DMS 273 (cell line): ENCODE results near the gene PTPN5.

Source experiments
- DNase-seq: peaks from one replicate; lab custom pipeline; 2025; ENCODE audit not compliant: unreplicated experiment; lab: John Stamatoyannopoulos, UW

The PTPN5 gene

GRCh38 chr11:18713646-18714442 is 77.8 kb downstream of the PTPN5 start:
- DNase-seq, result no peak

GRCh38 chr11:18710545-18710944 is 81.1 kb downstream of the PTPN5 start:
- DNase-seq, result no peak

DNA sequence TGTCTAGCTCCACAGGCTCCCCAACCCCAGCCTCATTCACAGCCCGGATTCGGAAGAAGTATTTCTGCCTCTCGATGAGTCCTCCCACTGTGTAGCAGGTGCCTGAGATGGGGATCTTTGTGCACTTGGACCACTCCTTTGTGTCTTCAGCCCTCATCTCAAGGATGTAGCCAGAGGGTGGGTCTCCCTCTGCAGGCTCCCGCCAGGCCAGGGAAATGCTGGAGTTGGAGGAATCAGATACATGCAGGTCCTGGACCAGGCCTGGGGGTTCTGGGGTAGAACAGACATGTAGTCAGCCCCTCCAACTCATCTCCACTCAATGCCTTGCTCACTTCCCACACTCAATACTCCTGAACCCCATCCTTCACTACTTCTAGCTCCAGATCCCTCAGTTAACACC is 82.2 kb downstream of the PTPN5 start:
- no peak for DNase-seq

DNA sequence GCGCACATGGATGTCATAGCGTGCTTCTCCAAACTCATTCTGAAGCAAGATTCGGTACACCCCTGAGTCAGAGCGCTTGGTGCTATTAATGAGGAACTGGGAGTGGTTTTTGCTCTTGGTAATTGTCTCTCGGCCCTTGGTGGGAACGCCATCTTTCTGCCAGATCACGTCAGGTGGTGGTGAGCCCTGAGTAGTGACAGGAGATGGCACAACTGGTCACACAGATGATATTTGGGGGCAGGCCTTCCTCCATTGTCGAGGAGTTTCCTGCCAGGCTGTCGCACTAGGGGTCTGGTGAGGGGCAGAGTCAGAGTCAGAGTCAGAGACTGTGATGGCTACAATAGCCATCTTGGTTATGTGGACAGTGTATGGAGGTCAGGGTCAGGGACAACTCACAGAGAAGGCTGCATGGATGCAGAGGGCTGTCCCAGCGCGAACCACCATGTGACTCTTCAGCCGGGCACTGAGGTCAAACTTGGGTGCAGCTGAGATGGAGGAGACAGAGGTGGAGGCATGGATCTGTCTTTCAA is 83.7 kb downstream of the PTPN5 start:
- no peak for DNase-seq

GRCh38 chr11:18706330-18707243 is 85.0 kb downstream of the PTPN5 start:
- DNase-seq, result peak; percentile 29

- DNase-seq, result no peak
Observed at GRCh38 chr11:18705651-18706281, 85.8 kb downstream of the PTPN5 start.

- DNase-seq, result peak; percentile 4
Observed at GRCh38 chr11:18704698-18705097, 86.9 kb downstream of the PTPN5 start.

DNA sequence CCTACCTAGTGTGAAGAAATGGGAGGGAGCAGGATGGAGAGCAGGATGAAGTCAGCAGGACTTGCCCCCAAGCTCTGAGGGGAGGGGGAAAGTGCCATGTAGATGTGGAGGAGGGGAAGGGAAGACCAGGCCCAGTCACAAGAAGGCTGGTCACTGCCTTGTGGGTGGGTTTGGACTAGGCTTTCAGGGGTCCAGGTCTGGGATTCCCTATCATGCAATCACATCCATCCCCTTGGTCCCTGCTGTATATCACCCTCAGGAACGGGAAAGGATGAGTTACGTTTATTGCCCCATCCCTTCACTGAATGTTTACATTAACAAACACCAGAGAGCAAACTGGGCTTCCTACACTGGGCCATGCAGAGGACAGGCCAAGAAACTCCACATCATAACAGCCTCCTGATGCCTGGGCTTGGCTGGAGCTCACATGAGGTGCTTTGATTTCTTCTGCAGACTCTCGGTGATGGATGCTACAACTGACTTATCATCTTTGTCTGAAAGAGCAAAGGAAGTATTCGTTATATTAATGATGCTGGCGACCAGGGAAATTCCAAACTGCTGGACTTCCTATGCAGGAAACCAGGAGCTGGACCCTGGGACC is 87.5 kb downstream of the PTPN5 start:
- no peak for DNase-seq

GRCh38 chr11:18703001-18703763 is 88.4 kb downstream of the PTPN5 start:
- DNase-seq, result no peak

GRCh38 chr11:18701614-18702216 is 89.9 kb downstream of the PTPN5 start:
- no peak for DNase-seq

- no peak for DNase-seq
Observed at GRCh38 chr11:18700872-18701271, 90.7 kb downstream of the PTPN5 start.

DNA sequence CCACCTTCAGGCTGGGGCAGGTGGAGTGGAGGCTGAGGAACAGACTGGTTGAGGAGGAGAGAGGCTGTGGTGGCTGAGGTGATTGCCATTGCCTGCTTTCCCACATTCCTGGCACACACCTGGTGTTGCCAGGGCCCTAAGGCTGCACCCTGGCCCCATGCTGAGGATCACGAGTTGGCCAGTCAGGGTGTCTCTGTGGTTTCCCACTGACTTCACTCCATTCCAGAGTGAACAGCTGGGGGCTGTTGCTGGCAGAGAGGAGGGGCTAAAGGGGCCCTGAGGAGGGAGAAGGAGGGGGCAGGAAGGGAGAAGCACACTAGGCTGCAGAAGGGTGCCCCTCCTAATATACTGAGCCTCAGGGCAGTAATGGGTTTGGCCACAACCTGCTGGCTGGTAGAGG is 91.2 kb downstream of the PTPN5 start:
- DNase-seq, result no peak

GRCh38 chr11:18699848-18700261 is 91.7 kb downstream of the PTPN5 start:
- DNase-seq, result no peak

DNA sequence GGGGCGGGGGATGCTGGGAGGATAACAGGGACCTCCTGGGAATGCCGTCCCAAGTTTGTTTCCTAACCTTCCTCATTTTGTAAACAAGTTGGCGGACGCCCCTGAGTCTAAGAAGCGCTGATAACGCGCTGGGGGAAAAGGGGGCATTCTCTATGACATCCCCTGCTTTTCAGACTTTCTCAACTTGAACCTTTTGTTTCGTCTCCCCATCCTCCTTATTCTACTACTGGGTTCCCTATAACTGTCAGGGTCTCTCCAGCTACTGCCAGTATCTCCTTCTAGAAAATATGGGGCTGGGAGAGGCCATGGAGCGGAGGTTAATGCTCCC is 92.4 kb downstream of the PTPN5 start:
- no peak for DNase-seq

GRCh38 chr11:18698341-18699268 is 93.0 kb downstream of the PTPN5 start, which contains the start of gene TMEM86A:
TMEM86A (plus strand) TSS chr11:18698779; CDS start chr11:18698887, 108 bp downstream.
- DNase-seq, result peak; percentile 87

- no peak for DNase-seq
Observed at GRCh38 chr11:18697576-18697975, 94.0 kb downstream of the PTPN5 start.

- no peak for DNase-seq
Observed at GRCh38 chr11:18696638-18697225, 94.9 kb downstream of the PTPN5 start.
